Neural progenitor cell (in vitro differentiated cells): ENCODE results near the gene IFRD1. TPM values are rescaled to one million over a fixed set of nuclear protein-coding genes. Genes with fewer than 3 reads are reported as not detected.

ENCODE experiments used
- DNase-seq: peaks from one replicate; pipeline ENCODE4 v3.0.0-alpha.2; 2016; ENCODE audit warnings: low spot score
- H2AFZ ChIP-seq: fragments of 200-600 bp; sonication (generic); replicated peaks from 2 replicates; pipeline ENCODE4 v1.6.1; 2016; ENCODE audit warnings: antibody characterized with exemption
- H3F3A ChIP-seq: fragments of 200-600 bp; sonication (generic); 2 replicates; pipeline ENCODE4 v1.6.1; 2016; ENCODE audit warnings: antibody characterized with exemption, low read depth
- H3K27ac ChIP-seq: fragments of 200-600 bp; sonication (generic); 2 replicates; pipeline ENCODE4 v1.5.1; 2016; ENCODE audit warnings: mild to moderate bottlenecking
- H3K27me3 ChIP-seq: fragments of 200-600 bp; sonication (generic); 2 replicates; pipeline ENCODE4 v1.6.1; 2016; ENCODE audit warnings: mild to moderate bottlenecking, moderate library complexity
- H3K36me3 ChIP-seq: fragments of 200-600 bp; sonication (generic); 2 replicates; pipeline ENCODE4 v1.5.1; 2016
- H3K4me1 ChIP-seq: fragments of 200-600 bp; sonication (generic); 2 replicates; pipeline ENCODE4 v1.6.1; 2016; ENCODE audit warnings: mixed run types
- H3K4me2 ChIP-seq: fragments of 200-600 bp; sonication (generic); 2 replicates; pipeline ENCODE4 v1.6.1; 2016
- H3K4me3 ChIP-seq: fragments of 200-600 bp; sonication (generic); 2 replicates; pipeline ENCODE4 v1.5.1; 2016
- H3K79me2 ChIP-seq: fragments of 200-600 bp; sonication (generic); 2 replicates; pipeline ENCODE4 v1.6.1; 2016; ENCODE audit warnings: low read depth
- H3K9ac ChIP-seq: fragments of 200-600 bp; sonication (generic); 2 replicates; pipeline ENCODE4 v1.6.1; 2016
- H3K9me3 ChIP-seq: fragments of 200-600 bp; sonication (generic); 2 replicates; pipeline ENCODE4 v1.5.1; 2016; ENCODE audit warnings: low read depth
- H4K20me1 ChIP-seq: fragments of 200-600 bp; sonication (generic); 2 replicates; pipeline ENCODE4 v1.6.1; 2016; ENCODE audit warnings: low read depth
- H3K27ac Mint-ChIP-seq: 3 replicates; pipeline ENCODE4 v1.8.0; 2021; ENCODE audit warnings: mixed read lengths
- H3K27me3 Mint-ChIP-seq: 2 replicates; pipeline ENCODE4 v1.8.0; 2022; ENCODE audit warnings: low read depth, mild to moderate bottlenecking, inconsistent platforms, moderate library complexity, mixed read lengths; ENCODE audit not compliant: insufficient read depth
- H3K36me3 Mint-ChIP-seq: 3 replicates; pipeline ENCODE4 v1.8.0; 2021; ENCODE audit warnings: mixed read lengths
- H3K4me1 Mint-ChIP-seq: 3 replicates; pipeline ENCODE4 v1.8.0; 2021; ENCODE audit warnings: mixed read lengths
- H3K4me3 Mint-ChIP-seq: 3 replicates; pipeline ENCODE4 v1.8.0; 2021; ENCODE audit warnings: mild to moderate bottlenecking, moderate library complexity, mixed read lengths
- H3K9me3 Mint-ChIP-seq: 3 replicates; pipeline ENCODE4 v1.8.0; 2020; ENCODE audit warnings: mixed read lengths
- CTCF ChIP-seq: fragments of 200-600 bp; sonication (generic); IDR thresholded peaks from 2 replicates; pipeline ENCODE4 v1.5.1; 2017; ENCODE audit warnings: antibody characterized with exemption, mild to moderate bottlenecking
- EZH2 ChIP-seq: fragments of 200-600 bp; sonication (generic); IDR thresholded peaks from 2 replicates; pipeline ENCODE4 v1.6.1; 2017; ENCODE audit warnings: antibody characterized with exemption, mild to moderate bottlenecking, moderate library complexity
- EZH2phosphoT487 ChIP-seq: fragments of 200-600 bp; sonication (generic); IDR thresholded peaks from 2 replicates; pipeline ENCODE4 v1.6.1; 2017; ENCODE audit warnings: antibody characterized with exemption
- total RNA-seq: library from RNA; depleted of rRNA; stranded (reverse); fragments of >200 nt; gene quantifications from 2 replicates; pipeline ENCODE4 v1.2.3, GENCODE V29; 2015; ENCODE audit warnings: low replicate concordance

The IFRD1 gene
- total RNA-seq, 1 donor from 2014 or later, result 110 TPM

DNA sequence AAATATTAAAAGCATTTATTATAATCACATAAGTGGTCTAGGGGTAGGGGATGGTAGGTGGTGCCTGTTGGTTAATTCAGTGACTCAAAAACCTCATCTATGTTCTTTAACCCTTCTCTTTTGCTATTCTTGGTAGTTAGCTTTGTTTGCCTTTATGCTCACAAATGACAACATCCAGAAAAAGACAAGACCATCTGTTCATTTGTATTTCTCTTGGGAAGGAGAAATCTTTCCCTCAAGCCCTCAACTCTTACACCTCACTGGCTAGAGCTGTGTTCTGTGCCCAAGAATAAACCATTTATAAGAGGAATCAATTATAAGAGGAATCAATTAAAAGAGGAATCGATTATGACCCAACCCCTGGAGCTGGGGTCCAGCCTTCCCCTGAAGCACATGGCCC, 10.8 kb upstream of the IFRD1 start:
- Mint-ChIP-seq H3K36me3 (no peaks in the 10 kb centered on the region), H3K4me3 (no peak overlapping the region), H3K27me3 (no peaks in the 10 kb centered on the region), H3K27ac (no peak overlapping the region), H3K9me3 (no peaks in the 10 kb centered on the region), H3K4me1 (peaks cover 10% of the 10 kb centered on the region)
- Histone ChIP-seq H3K36me3 (no peaks in the 10 kb centered on the region), H3K9ac (no peak overlapping the region), H3F3A (no peaks in the 10 kb centered on the region), H3K9me3 (no peaks in the 10 kb centered on the region), H2AFZ (no peak overlapping the region), H3K79me2 (no peaks in the 10 kb centered on the region), H3K27ac (no peak overlapping the region), H3K4me2 (no peak overlapping the region), H4K20me1 (no peaks in the 10 kb centered on the region), H3K27me3 (no peaks in the 10 kb centered on the region), H3K4me1 (no peaks in the 10 kb centered on the region), H3K4me3 (no peak overlapping the region)
- DNase-seq, result no peak
- TF ChIP-seq EZH2, result no peak
- no peak for TF ChIP-seq CTCF
- TF ChIP-seq EZH2phosphoT487, result no peak

DNA sequence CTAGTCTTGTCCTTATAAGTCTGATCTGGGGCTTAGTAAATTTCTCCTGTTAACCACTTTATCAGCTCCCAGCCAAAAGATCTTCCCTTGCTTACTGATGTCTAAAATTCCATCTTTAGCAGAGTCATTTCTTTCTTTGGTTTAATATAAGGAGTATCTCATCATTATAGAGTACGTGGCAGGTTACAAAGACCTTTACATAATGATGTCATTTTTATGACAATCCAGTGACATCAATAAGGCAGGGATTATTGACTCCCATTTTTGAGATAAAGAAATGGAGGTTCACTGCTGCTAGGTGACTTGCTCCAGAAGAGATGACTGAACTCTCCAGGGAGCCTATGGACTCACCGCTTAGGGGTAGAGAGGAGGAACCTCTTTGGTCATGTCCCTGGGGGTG, 8.1 kb upstream of the IFRD1 start:
- no peaks in the 10 kb centered on the region for H3K9me3 ChIP-seq
- Mint-ChIP-seq H3K9me3 (no peaks in the 10 kb centered on the region), H3K27ac (no peak overlapping the region), H3K27me3 (no peaks in the 10 kb centered on the region), H3K36me3 (no peaks in the 10 kb centered on the region), H3K4me1 (no peaks in the 10 kb centered on the region), H3K4me3 (no peak overlapping the region)
- no peaks in the 10 kb centered on the region for H3K4me1 ChIP-seq
- no peak for DNase-seq
- TF ChIP-seq CTCF (no peak), EZH2phosphoT487 (no peak), EZH2 (no peak)
- no peaks in the 10 kb centered on the region for H3K79me2 ChIP-seq
- H2AFZ ChIP-seq, result no peak overlapping the region
- H3K4me3 ChIP-seq, result no peak overlapping the region
- no peaks in the 10 kb centered on the region for H3F3A ChIP-seq
- H3K27me3 ChIP-seq, result no peaks in the 10 kb centered on the region
- H3K27ac ChIP-seq, result no peak overlapping the region
- no peaks in the 10 kb centered on the region for H4K20me1 ChIP-seq
- no peak overlapping the region for H3K9ac ChIP-seq
- no peak overlapping the region for H3K4me2 ChIP-seq
- H3K36me3 ChIP-seq, result no peaks in the 10 kb centered on the region

GRCh38 chr7:112444505-112444904, 5.8 kb upstream of the IFRD1 start:
- H4K20me1 ChIP-seq, result no peaks in the 10 kb centered on the region
- Mint-ChIP-seq H3K27me3 (no peaks in the 10 kb centered on the region), H3K27ac (no peak overlapping the region), H3K36me3 (no peaks in the 10 kb centered on the region), H3K4me3 (no peak overlapping the region), H3K4me1 (peaks cover 7% of the 10 kb centered on the region), H3K9me3 (no peaks in the 10 kb centered on the region)
- H3K36me3 ChIP-seq, result no peaks in the 10 kb centered on the region
- H3K27ac ChIP-seq, result no peak overlapping the region
- peaks cover under 1% of the 10 kb centered on the region for H3K4me1 ChIP-seq
- H3K4me2 ChIP-seq, result no peak overlapping the region
- H3K27me3 ChIP-seq, result no peaks in the 10 kb centered on the region
- H3K79me2 ChIP-seq, result no peaks in the 10 kb centered on the region
- TF ChIP-seq EZH2 (no peak), EZH2phosphoT487 (no peak), CTCF (no peak)
- no peak overlapping the region for H2AFZ ChIP-seq
- H3K4me3 ChIP-seq, result no peak overlapping the region
- no peaks in the 10 kb centered on the region for H3K9me3 ChIP-seq
- H3K9ac ChIP-seq, result no peak overlapping the region
- H3F3A ChIP-seq, result no peaks in the 10 kb centered on the region
- no peak for DNase-seq
